T-cell (primary cell): ENCODE data around the gene ILKAP. TPM values are rescaled to one million over a fixed set of nuclear protein-coding genes. Genes with fewer than 3 reads are reported as not detected.

Experiments
- ATAC-seq, 4 experiments: fragments of 200-7000 bp in 3 of 4; fragments of 150-1000 bp in 1 of 4; cut with Tn5 transposase; replicated peaks in 1 of 4; 1 replicate in 3 of 4; 2 replicates in 1 of 4; pipeline ENCODE4 v1.10.0; 2021; ENCODE audit warnings: moderate library complexity in 3 of 4, mild to moderate bottlenecking in 2 of 4, moderate number of reproducible peaks in 1 of 4
- CTCF ChIA-PET, 2 donors: fragments of 300-600 bp; sonication (Branson Sonifier 250); formaldehyde crosslinking; loops; one replicate each; lab custom pipeline; 2022; ENCODE audit warnings: antibody characterized with exemption in 2 of 2; lab: Charles Lee
- POLR2A ChIA-PET, 2 donors: fragments of 300-600 bp; sonication (Branson Sonifier 250); formaldehyde crosslinking; loops; one replicate each; lab custom pipeline; 2022; ENCODE audit warnings: antibody characterized with exemption in 2 of 2; lab: Charles Lee
- DNase-seq, 35 experiments: peaks; one replicate each; pipeline versions ENCODE4 v3.0.0 to v3.0.0-alpha.2; 2013 to 2023
- H3K27ac ChIP-seq: one replicate; pipeline ENCODE4 v1.5.1; 2013; ENCODE audit warnings: low read length
- H3K27me3 ChIP-seq, 2 experiments: replicated peaks in 1 of 2; 1 replicate in 1 of 2; 2 replicates in 1 of 2; pipeline versions ENCODE4 v1.6.1 to v1.7.0; 2013; ENCODE audit warnings: low read length in 1 of 2, mixed read lengths in 1 of 2; ENCODE audit not compliant: control insufficient read depth in 2 of 2, insufficient read depth in 2 of 2; ENCODE audit errors: extremely low read depth in 1 of 2
- H3K36me3 ChIP-seq, 2 donors: 1 replicate in 1 of 2; 2 replicates in 1 of 2; pipeline versions ENCODE4 v1.6.1 to v1.7.0; 2013; ENCODE audit warnings: low read length in 1 of 2; ENCODE audit not compliant: control insufficient read depth in 2 of 2, insufficient read depth in 1 of 2; ENCODE audit errors: extremely low read depth in 1 of 2
- H3K4me1 ChIP-seq, 2 experiments: 1 replicate in 1 of 2; 2 replicates in 1 of 2; pipeline versions ENCODE4 v1.6.1 to v1.7.0; 2013; ENCODE audit warnings: low read length in 2 of 2, mixed read lengths in 1 of 2; ENCODE audit not compliant: insufficient read depth in 2 of 2, control insufficient read depth in 1 of 2; ENCODE audit errors: extremely low read depth in 1 of 2
- H3K4me3 ChIP-seq, 2 donors: 1 replicate in 1 of 2; 2 replicates in 1 of 2; pipeline versions ENCODE4 v1.5.1 to v1.7.0; 2013; ENCODE audit warnings: mild to moderate bottlenecking in 2 of 2, low read length in 1 of 2, moderate library complexity in 1 of 2; ENCODE audit not compliant: control insufficient read depth in 1 of 2; ENCODE audit errors: extremely low read depth in 1 of 2
- H3K9me3 ChIP-seq: 2 replicates; pipeline ENCODE4 v1.7.0; 2013
- H3K27ac Mint-ChIP-seq, 2 donors: one replicate each; pipeline ENCODE4 v1.8.0; 2020 to 2021; ENCODE audit warnings: mild to moderate bottlenecking in 2 of 2, mixed read lengths in 2 of 2
- H3K27me3 Mint-ChIP-seq, 2 donors: one replicate each; pipeline ENCODE4 v1.8.0; 2021 to 2022; ENCODE audit warnings: mixed read lengths in 2 of 2
- H3K36me3 Mint-ChIP-seq: one replicate; pipeline ENCODE4 v1.8.0; 2021; ENCODE audit warnings: mixed read lengths
- H3K4me1 Mint-ChIP-seq, 3 donors: one replicate each; pipeline ENCODE4 v1.8.0; 2020 to 2022; ENCODE audit warnings: mixed read lengths in 3 of 3, mild to moderate bottlenecking in 1 of 3
- H3K4me3 Mint-ChIP-seq, 3 donors: one replicate each; pipeline ENCODE4 v1.8.0; 2020 to 2022; ENCODE audit warnings: mild to moderate bottlenecking in 3 of 3, mixed read lengths in 3 of 3, moderate library complexity in 3 of 3
- H3K9me3 Mint-ChIP-seq, 3 donors: one replicate each; pipeline ENCODE4 v1.8.0; 2020 to 2022; ENCODE audit warnings: mixed read lengths in 3 of 3
- WGBS: methylation state at CpG from one replicate; pipeline ENCODE4 v1.1.5; 2013; ENCODE audit warnings: missing lambda C conversion rate; ENCODE audit not compliant: insufficient coverage; 5-methylcytosine and 5-hydroxymethylcytosine counted together
- total RNA-seq, 35 experiments: library from RNA in 6 of 35; stranded (reverse) in 6 of 35; fragments of 120-200 nt in 1 of 35; gene quantifications; one replicate each; pipeline versions ENCODE4 v1.2.1 to v1.2.4 and lab custom pipeline; 2013 to 2026

ILKAP gene
- total RNA-seq, 5 donors from 2014 or later (not counting 1 experiment from before 2014, with no cell fraction given): 72.8 to 120 (median 76.3) TPM

DNA sequence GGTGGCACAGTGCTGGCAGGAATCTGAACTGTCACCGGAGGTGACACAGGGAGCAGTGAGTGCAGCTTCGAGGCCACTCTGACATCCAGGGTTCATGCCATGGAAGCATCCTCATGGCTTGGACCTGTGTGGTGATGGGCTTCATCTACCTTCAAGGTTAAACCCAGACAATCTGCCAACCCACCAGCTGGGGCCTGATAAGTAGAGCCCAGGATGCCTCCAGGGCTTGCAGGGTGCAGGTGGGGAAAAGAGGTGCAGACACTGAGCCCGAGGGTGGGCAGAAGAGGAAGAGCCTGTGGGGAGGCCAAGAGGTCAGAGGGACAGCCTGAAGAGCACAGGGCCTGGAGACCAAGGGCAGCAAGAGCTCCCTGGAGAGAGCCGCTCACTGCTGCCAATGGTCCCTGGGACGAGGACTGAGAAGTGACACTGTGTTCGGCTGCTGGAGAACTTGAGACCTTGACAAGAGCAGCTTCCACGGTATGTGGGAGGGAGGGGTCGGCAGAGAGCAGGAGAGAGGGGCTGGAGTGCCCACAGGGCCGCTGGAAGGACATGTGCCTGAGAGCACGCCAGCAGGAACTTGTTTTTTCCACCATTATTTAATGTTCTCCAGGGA lies 44.5 kb upstream of the ILKAP start:
- 91% methylated on average over 9 of the region's 10 CpGs for WGBS
- Mint-ChIP-seq H3K4me1 (no peaks in the 10 kb centered on the region), H3K27ac (no peak overlapping the region), H3K4me3 (no peak overlapping the region), H3K27me3 (no peaks in the 10 kb centered on the region), H3K36me3 (peaks cover 30% of the 10 kb centered on the region), H3K9me3 (no peaks in the 10 kb centered on the region)
- no peaks in the 10 kb centered on the region for H3K4me1 ChIP-seq
- no peaks in the 10 kb centered on the region for H3K9me3 ChIP-seq
- DNase-seq: no peak
- no peak overlapping the region for H3K27ac ChIP-seq
- ChIA-PET CTCF (no interaction called here), POLR2A (no interaction called here)
- no peak for ATAC-seq
- H3K27me3 ChIP-seq: no peaks in the 10 kb centered on the region
- no peak overlapping the region for H3K4me3 ChIP-seq
- peaks cover 14 to 24% of the 10 kb centered on the region in 2 donors for H3K36me3 ChIP-seq

DNA sequence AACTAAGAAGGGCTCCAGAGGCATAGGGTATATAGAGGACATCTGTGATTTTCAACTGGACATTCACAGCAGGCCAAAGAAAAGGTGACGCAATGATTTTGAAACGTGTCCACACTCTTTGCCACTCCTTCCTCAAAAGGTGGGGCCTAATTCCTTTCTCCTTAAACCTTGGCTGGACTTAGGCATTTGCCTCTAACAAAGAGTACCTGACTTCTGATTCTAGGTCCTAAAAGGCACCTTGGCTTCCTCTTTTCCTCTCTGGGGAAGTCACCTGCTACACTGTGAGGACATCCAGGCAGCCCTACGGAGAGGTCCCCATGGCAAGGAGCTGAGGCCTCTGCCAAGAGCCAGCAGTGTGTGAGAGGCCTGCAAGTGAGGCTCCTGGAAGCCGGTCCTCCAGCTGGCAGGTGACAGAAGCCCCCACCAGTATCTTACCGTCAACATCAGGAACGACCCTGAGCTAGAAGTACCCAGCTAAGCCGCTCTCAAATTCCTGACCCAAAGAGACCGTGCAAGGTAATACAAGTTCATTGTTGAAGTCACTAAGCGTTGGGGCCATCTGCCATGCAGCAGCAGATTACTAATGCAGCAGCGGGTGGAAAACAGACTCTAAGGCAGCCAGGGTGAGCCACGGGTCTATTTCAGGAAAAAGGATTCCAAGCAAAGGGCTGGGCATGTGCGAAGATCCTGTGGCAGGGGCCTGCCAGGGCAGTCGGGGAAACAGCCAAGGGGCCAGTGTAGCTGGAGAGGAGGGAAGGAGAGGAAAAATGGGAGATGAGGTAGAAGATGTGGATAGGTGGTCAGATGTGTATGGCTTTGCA lies 43.7 kb upstream of the ILKAP start:
- H3K4me3 ChIP-seq: no peak overlapping the region
- Mint-ChIP-seq H3K4me3 (no peak overlapping the region), H3K36me3 (peaks cover 26% of the 10 kb centered on the region), H3K4me1 (no peaks in the 10 kb centered on the region), H3K9me3 (no peaks in the 10 kb centered on the region), H3K27me3 (no peaks in the 10 kb centered on the region), H3K27ac (no peak overlapping the region)
- 95% methylated on average over 13 of the region's 13 CpGs for WGBS
- POLR2A ChIA-PET: no interaction called here
- peaks cover 10 to 18% of the 10 kb centered on the region in 2 donors for H3K36me3 ChIP-seq
- H3K4me1 ChIP-seq: no peaks in the 10 kb centered on the region
- no peaks in the 10 kb centered on the region for H3K27me3 ChIP-seq
- CTCF ChIA-PET: no interaction called here
- no peaks in the 10 kb centered on the region for H3K9me3 ChIP-seq
- DNase-seq: no peak
- no peak for ATAC-seq
- no peak overlapping the region for H3K27ac ChIP-seq

DNA sequence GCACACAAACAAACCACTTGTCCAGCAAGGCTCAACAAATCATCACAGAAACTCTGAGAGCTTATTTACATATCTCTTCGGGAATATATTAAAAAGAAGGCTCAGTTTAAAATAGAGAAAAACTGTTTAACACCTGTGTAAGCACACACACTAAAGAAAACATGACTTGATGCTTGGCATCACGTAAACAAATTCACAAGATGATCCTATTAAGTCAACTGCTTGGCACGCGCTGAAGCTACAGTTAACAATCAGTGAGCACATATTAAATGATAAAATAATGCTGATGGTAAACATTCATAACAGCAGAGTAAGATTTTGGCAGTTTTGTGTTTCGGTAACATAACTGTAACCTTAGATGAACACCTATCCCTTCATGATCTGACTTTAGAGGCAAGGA lies 40.7 kb upstream of the ILKAP start:
- no CpG with 5 or more reads among the region's 5 CpGs for WGBS
- no peak overlapping the region for H3K27ac Mint-ChIP-seq
- H3K4me3 Mint-ChIP-seq: no peak overlapping the region
- no peaks in the 10 kb centered on the region for H3K9me3 Mint-ChIP-seq
- CTCF ChIA-PET: no interaction called here
- DNase-seq: no peak
- Histone ChIP-seq H3K36me3 (peaks cover 6 to 7% of the 10 kb centered on the region in 2 donors), H3K27me3 (peaks cover 0 to 4% of the 10 kb centered on the region in 2 experiments), H3K27ac (no peak overlapping the region), H3K4me1 (peaks cover 0 to 13% of the 10 kb centered on the region in 2 experiments), H3K9me3 (no peaks in the 10 kb centered on the region), H3K4me3 (no peak overlapping the region)
- H3K4me1 Mint-ChIP-seq: peaks cover 2 to 6% (median 5%) of the 10 kb centered on the region in 3 donors
- no peak for ATAC-seq
- peaks cover 22% of the 10 kb centered on the region for H3K36me3 Mint-ChIP-seq
- POLR2A ChIA-PET: no interaction called here
- no peaks in the 10 kb centered on the region for H3K27me3 Mint-ChIP-seq

DNA sequence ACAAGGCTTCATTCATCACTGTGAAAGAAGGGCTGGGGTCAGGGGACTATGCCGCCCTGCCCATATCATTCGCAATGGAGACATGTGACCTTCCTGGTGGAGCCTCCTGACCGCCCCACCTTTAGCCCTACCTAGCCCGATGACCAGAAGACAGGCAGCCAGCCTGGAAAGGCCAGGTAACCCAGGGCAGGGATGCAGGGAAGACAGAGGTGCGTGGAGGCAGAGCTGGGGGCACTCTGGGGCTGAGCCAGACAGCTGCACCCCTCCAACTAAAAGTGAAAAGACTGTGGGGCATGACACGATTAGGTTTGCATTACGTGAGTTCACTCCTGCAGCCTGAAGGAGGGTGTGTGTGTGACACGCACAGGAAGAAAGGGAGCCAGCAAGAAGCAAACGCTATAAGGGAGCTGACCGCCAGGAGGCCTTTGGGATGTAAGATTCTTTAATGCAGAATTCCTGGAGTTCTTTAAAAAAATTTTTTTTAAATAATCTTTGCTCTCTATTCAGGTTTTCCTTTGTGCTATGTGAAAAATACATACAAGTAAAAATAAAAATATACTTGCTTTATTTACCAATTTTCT lies 40.1 kb upstream of the ILKAP start:
- H3K4me3 ChIP-seq: no peak overlapping the region
- ChIA-PET CTCF (no interaction called here), POLR2A (no interaction called here)
- H3K27ac ChIP-seq: no peak overlapping the region
- no peak for ATAC-seq
- 91% methylated on average over 7 of the region's 10 CpGs for WGBS
- Mint-ChIP-seq H3K27me3 (no peaks in the 10 kb centered on the region), H3K4me3 (no peak overlapping the region), H3K4me1 (peaks cover 2 to 6% (median 5%) of the 10 kb centered on the region in 3 donors), H3K36me3 (peaks cover 22% of the 10 kb centered on the region), H3K9me3 (no peaks in the 10 kb centered on the region), H3K27ac (no peak overlapping the region)
- H3K36me3 ChIP-seq: peaks cover 6 to 7% of the 10 kb centered on the region in 2 donors
- H3K4me1 ChIP-seq: peaks cover 0 to 18% of the 10 kb centered on the region in 2 experiments
- no peaks in the 10 kb centered on the region for H3K9me3 ChIP-seq
- DNase-seq: no peak
- peaks cover 0 to 9% of the 10 kb centered on the region in 2 experiments for H3K27me3 ChIP-seq

DNA sequence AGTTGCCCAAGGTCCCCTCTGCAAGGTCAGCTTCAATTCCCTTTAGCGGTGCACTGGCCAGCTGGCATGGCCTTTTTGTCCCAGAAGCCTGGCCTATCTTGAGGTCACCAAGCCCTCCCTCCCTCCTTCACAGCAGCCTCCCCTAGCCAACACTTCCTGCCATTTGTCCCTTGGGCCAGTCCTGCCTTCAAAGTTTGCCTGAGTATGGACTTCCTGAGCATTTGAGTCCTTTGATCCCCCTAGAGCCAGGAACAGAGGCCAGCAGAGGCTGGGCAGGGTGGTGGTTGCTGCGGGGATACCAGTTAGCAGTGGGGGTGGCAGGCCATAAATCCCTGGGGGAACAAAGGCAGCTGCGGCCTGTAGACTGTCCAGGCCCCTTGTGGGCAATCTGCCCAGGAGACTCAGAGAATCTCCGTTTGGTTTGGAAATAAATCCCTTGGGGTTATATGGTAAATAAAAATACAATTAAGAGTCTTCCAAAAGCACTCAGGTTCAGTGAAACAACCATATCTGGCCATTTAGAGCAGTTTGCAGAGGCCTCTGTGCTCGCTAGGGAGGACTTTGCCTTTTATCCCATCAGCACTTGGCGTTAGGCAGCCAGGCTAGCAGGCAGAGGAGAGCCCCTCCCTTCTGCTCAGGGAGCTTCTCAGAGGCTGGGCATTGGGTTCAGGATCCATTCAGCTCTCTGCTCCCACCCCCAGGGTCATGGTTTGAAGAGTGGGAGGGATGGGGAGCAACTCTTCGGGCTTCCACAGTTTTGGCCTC lies 39.4 kb upstream of the ILKAP start:
- Histone ChIP-seq H3K4me1 (peaks cover 0 to 22% of the 10 kb centered on the region in 2 experiments), H3K27ac (no peak overlapping the region), H3K9me3 (no peaks in the 10 kb centered on the region), H3K36me3 (peaks cover 4 to 6% of the 10 kb centered on the region in 2 donors), H3K27me3 (peaks cover 3 to 15% of the 10 kb centered on the region in 2 experiments), H3K4me3 (no peak overlapping the region)
- no peak for DNase-seq
- ChIA-PET POLR2A (interaction anchor here (0.6 kb wide), 2 partner anchors 44 to 478 kb away, joined by 3 to 19 read pairs; no protein-coding TSS in a partner anchor), CTCF (interaction anchor here in 1 of 2 donors (1.4 kb wide), 1 partner anchor 12 kb away, joined by 5 read pairs; no protein-coding TSS in a partner anchor)
- Mint-ChIP-seq H3K27ac (no peak overlapping the region), H3K36me3 (peaks cover 19% of the 10 kb centered on the region), H3K27me3 (no peaks in the 10 kb centered on the region), H3K9me3 (no peaks in the 10 kb centered on the region), H3K4me1 (peaks cover 3 to 8% (median 5%) of the 10 kb centered on the region in 3 donors), H3K4me3 (no peak overlapping the region)
- ATAC-seq: no peak
- WGBS: 90% methylated on average over 5 of the region's 7 CpGs
